Stimulated activated CD4-positive, alpha-beta T cell treated with anti-CD3 and anti-CD28 coated beads, Interleukin-15, amount 100 ng/mL, for 1 hour (primary cell): ENCODE data around the gene ACOT4.
"Not testable (repeated sequence)": the region's sequence is repeated elsewhere in the genome, so short reads cannot be mapped to it uniquely, and the experiment has no call there.

ENCODE experiments used
- DNase-seq, 2 donors: peaks; one replicate each; pipeline ENCODE4 v3.0.0-alpha.2; 2020; ENCODE audit warnings: low read depth in 1 of 2, low spot score in 1 of 2

Gene ACOT4

DNA sequence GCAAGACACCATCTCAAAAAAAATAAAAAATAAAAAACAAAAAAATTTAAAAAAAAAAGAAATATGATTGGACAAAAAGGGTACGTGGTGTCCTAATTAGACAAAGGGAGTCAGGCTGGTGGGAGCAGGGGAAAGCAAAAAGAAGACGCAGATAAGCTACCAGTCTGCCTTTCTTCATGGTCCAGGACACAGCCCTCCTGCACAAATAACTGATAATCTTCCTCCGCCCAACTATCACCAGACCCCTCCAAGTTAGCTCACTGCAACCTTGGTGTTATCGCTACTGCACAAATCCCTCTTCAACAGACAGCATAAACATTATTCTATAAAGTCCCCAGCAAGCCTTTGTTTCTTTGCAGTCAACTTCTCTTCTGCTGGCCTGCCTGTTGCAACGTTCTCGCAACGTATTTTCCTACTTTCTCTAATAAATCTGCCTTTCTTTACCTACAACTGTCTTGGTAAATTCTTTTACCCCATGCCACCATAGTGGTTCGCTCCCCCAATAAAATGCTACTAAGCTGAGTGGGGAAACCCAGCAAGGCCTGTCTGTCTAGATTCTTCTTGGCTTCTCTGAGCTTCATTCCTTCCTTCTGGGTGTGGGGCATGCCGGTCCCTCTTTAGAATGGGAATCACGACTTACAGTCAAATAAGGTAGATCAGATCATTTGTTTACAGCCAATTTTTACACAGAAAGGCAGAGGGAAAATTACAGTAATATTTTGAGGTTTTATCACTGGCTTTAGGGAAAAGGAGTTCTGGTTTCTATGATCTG is 38.5 kb downstream of the ACOT4 start:
- no peak for DNase-seq

GRCh38 chr14:73633116-73634010 is 41.7 kb downstream of the ACOT4 start:
- peak; percentile 29 to 38 for DNase-seq

GRCh38 chr14:73634011-73634833 is 42.5 kb downstream of the ACOT4 start:
- no peak for DNase-seq

DNA sequence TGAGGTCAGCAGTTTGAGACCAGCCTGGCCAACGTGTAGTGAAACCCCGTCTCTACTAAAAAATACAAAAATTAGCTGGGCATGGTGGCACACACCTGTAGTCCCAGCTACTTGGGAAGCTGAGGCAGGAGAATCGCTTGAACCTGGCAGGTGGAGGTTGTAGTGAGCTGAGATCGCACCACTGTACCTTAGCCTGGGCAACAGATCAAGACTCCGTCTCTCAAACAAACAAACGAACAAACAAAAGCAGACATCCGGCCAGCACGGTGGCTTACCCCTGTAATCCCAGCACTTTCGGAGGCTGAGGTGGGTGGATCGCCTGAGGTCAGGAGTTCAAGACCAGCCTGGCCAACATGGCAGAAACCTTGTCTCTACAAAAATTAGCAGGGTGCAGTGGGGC is 44.7 kb downstream of the ACOT4 start:
- not testable (repeated sequence) for DNase-seq

DNA sequence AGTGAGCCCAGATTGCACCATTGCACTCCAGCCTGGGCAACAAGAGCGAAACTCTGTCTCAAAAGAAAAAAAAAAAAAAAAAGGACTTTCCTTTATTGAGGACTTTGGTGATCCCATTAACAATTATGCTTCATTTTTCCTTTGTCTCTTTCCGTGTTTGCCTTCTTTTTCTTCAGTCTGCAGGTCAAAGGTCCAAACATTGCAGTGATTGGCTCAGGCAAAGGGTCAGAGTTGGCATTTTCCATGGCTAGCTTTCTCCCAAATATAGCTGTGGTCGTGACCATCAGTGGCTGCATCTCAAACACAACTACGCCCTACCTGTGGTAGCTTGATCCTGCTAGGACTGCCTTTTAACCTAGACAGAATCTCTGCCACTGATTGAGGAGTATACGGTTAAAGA is 46.2 kb downstream of the ACOT4 start:
- no peak for DNase-seq

- no peak for DNase-seq
These were observed 49.2 kb downstream of the ACOT4 start for GRCh38 chr14:73640796-73641365.

DNA sequence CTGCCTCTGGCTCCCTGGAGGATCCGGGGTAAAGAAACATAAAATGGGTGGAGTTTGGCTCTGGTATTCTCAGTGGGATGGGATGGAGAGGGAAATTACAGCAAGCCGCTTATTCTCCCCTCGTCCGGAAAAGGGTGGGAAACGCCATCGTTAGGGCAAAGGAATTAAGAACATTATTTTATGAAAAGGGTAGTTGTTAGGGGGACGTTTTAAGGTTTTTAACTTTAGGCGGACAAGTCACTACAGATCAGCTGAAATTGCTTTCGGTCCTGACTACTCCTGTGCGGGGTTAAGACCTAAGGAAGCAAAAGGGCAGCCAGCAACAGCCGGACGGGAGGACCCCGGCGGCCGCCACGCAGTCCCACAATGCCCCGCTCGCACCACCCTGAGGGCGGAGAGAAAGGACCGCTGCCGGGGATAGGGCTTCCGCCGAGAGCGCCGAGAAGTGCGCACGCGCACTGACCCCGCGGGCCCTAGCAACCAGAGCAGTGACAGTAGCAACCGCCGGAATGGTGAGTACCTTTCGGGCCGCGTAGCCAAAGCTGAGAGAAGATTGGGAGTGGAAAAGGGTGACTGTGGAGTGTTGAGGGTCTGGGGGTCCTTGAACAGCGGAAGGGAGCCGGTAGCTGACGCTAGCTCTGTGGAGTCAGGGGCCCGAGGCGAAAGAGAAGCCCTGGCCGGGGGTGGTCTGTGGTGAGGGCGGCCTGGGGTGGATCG is 53.0 kb downstream of the ACOT4 start, which contains the start of gene DNAL1:
TSS of gene DNAL1 (plus strand) at position 456 of the 717 bp plus-strand sequence. CDS start at position 510, 54 bp downstream.
- DNase-seq = peak; percentile 84 to 86

DNA sequence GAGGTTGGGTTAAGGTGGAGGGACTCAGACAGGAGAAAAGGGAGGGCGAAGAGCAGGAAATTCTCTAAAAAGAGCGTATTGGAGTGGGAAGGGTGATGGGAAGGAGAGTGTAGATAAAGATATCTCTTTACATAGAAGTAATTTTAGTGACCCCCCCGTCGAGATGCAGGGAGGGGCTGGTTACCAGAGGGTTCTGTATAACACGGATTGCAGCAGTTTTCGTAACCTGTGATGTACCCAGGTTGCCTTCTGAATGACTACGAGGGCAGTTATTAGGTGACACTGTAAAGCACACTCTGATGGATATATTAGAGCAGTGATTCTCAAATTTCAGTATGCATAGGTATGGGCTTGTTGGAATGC is 53.6 kb downstream of the ACOT4 start:
- no peak for DNase-seq
